Ovary (tissue), 3 donors: ENCODE data around the gene TSPYL4.

Experiments used
- EP300 ChIP-seq: sonication (generic); formaldehyde crosslinking; IDR thresholded peaks from one replicate; pipeline ENCODE4 v1.6.1; 2017; ENCODE audit warnings: antibody characterized with exemption
- POLR2A ChIP-seq: fragments of 450-650 bp; IDR thresholded peaks from one replicate; pipeline ENCODE4 v1.6.1; 2017; ENCODE audit warnings: antibody characterized with exemption, mild to moderate bottlenecking, moderate library complexity
- TF ChIP-seq, protein P1 (sequence below), 3 donors: fragments of 450-650 bp in 2 of 3; fragments of 200-600 bp in 1 of 3; IDR thresholded peaks; one replicate each; pipeline versions ENCODE4 v1.5.1 to v1.8.0; 2016 to 2022; ENCODE audit warnings: antibody characterized with exemption in 3 of 3, mild to moderate bottlenecking in 1 of 3
- donor health status: DM: no; HTN: no; CAD: no.

DNA sequence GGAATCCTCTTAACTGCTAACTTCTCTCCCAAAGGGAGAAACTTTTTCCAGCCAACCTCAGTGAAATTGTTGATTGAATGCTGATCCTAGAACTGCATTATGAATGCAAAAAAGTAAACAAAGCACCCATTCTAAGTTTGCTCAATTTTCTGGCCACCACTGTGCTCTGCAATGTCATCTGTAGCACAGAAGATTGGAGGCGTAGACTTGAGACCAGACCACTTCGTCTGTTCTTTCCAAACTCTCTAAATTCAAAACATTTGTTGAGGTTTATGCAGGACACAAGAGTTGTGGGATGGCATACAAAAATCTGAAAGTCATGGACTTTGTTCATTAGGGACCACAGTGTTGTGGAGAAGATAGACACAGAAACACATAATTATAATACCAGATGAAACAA lies 36.9 kb upstream of the TSPYL4 start:
- TF ChIP-seq, protein P1, sequence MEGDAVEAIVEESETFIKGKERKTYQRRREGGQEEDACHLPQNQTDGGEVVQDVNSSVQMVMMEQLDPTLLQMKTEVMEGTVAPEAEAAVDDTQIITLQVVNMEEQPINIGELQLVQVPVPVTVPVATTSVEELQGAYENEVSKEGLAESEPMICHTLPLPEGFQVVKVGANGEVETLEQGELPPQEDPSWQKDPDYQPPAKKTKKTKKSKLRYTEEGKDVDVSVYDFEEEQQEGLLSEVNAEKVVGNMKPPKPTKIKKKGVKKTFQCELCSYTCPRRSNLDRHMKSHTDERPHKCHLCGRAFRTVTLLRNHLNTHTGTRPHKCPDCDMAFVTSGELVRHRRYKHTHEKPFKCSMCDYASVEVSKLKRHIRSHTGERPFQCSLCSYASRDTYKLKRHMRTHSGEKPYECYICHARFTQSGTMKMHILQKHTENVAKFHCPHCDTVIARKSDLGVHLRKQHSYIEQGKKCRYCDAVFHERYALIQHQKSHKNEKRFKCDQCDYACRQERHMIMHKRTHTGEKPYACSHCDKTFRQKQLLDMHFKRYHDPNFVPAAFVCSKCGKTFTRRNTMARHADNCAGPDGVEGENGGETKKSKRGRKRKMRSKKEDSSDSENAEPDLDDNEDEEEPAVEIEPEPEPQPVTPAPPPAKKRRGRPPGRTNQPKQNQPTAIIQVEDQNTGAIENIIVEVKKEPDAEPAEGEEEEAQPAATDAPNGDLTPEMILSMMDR (IDR thresholded peaks at IDR 0.05), result no peak
- TF ChIP-seq POLR2A (no peak), EP300 (no peak)
